PC-3 (cell line): Measurements from ENCODE around the gene BCAT1.

Experiments
- EZH2phosphoT487 ChIP-seq: fragments of 300-600 bp; sonication (generic); IDR thresholded peaks from 2 replicates; pipeline ENCODE4 v1.6.1; 2018; ENCODE audit warnings: mild to moderate bottlenecking, antibody characterized with exemption, low read length, borderline replicate concordance
- TF ChIP-seq, protein P1 (sequence below): fragments of 300-600 bp; sonication (generic); conservative IDR thresholded peaks from 2 replicates; pipeline ENCODE4 v1.5.1; 2017; ENCODE audit warnings: antibody characterized with exemption, low read depth, mild to moderate bottlenecking, low read length

DNA sequence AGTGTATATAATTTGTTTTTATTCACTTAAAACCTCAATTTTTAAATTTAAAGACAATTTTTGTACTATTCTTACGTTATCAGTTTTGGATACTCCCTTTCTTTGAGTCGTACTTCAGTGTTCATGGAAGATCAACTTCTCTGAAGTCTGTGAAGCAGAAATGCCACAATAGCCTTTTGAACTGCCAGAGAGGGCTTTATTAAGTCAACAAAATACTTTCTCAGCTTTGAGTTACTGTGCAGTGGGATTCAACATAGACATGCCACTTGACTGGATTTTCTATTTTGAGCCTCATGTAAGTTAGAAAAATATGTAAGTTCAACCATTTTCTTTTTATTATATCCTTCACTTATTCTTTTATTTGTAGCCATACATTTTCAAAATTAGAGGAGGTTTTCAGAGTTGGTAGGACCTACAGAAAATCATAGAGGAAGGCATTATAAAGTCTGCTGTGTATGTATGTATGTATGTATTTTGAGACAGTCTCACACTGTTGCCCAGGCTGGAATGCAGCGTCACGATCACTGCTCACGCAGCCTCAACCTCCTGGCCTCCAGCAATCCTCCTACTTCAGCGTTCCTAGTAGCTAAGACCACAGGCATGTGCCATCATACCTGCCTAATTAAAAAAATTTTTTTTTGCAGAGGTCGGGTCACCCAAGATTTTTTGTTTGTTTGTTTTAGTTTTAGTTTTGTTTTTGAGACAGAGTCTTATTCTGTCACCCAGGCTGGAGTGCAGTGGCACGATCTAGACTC is 31.3 kb upstream of the BCAT1 start:
- TF ChIP-seq EZH2phosphoT487, result no peak
- TF ChIP-seq, protein P1, sequence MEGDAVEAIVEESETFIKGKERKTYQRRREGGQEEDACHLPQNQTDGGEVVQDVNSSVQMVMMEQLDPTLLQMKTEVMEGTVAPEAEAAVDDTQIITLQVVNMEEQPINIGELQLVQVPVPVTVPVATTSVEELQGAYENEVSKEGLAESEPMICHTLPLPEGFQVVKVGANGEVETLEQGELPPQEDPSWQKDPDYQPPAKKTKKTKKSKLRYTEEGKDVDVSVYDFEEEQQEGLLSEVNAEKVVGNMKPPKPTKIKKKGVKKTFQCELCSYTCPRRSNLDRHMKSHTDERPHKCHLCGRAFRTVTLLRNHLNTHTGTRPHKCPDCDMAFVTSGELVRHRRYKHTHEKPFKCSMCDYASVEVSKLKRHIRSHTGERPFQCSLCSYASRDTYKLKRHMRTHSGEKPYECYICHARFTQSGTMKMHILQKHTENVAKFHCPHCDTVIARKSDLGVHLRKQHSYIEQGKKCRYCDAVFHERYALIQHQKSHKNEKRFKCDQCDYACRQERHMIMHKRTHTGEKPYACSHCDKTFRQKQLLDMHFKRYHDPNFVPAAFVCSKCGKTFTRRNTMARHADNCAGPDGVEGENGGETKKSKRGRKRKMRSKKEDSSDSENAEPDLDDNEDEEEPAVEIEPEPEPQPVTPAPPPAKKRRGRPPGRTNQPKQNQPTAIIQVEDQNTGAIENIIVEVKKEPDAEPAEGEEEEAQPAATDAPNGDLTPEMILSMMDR, result no peak
